NCI-H187 (cell line): Measurements from ENCODE around the gene MAML1.

ENCODE experiments used
- DNase-seq, 2 experiments: peaks; one replicate each; lab custom pipeline; 2025; lab: John Stamatoyannopoulos, UW

MAML1 gene

DNA sequence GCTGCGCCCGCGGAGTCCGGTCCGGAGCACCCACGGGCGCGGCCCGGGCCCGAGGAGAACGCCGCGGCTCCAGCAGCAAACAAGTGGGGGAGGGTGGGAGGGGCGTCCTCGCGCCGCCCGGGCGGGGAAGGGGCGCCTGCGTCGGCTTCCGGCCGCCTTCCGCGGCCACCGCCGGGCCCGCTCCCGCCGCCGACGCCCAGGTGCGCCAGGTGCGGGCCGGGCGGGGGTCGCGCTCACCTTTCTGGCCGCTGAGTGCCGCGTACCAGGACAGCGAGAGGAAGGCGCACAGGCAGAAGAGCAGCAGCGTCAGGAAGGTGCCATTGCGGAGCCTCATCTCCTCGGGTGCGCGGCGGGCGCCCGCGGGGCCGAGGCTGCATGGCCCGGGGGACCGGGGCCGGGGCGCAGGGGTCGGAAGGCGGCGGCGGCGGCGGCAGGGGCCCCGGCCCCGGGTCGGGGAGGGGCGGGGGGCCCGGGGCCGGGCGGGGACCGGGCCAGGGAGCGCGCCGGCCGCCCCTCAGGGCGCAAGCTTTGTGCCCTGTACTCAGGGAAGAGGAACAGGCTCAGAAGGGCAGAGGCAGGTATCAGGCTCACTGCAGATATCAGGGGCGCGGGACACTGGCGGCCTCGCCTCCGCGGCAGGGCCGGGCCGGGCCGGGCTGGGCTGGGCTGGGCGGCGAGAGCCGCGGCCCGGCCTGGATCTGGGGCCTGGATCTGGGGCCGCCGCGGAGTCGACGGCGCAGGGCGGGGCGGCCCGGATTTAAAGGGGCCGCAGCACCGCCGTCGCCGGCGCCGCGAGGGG lies 73.8 kb downstream of the MAML1 start, which contains the start of gene MGAT4B:
Gene MGAT4B, minus strand, starts transcription at position 617 of the 799 bp plus-strand sequence. Its CDS starts 283 bp downstream, at position 334.
- DNase-seq: peak; percentile 15 to 62

DNA sequence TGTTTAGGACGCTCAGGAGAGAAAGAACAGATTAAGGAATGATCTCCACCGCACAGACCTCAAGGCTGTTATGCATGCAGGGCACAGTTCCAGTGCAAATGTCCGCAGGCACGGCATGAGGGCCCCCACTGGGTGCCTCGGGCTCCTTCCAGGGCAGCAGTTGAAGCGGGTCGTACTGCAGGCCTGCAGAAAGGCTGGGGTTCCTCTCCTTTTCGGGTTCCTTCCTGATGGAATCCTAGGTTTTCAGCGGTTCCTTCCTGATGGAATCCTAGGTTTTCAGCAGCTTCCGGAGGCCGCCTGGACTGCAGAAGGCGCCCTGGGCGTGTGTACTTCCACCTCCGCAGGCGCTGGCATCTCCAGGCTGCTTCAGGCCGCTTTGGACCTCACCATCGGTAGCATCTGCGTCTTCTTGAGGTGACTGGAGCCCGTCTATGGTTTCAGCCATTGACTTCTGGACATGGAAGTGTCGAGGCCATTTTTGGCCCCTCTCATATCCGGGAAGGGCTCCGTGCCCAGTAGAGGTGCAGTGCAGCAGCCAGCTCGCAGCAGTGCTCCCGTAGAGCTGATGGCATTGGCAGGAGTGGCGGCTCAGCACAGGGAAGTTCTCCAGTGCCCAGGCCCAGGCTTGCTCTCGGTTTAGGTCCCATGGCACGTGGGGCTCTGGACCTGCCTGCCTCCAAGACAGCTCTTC lies 79.7 kb downstream of the MAML1 start:
- DNase-seq: no peak

DNA sequence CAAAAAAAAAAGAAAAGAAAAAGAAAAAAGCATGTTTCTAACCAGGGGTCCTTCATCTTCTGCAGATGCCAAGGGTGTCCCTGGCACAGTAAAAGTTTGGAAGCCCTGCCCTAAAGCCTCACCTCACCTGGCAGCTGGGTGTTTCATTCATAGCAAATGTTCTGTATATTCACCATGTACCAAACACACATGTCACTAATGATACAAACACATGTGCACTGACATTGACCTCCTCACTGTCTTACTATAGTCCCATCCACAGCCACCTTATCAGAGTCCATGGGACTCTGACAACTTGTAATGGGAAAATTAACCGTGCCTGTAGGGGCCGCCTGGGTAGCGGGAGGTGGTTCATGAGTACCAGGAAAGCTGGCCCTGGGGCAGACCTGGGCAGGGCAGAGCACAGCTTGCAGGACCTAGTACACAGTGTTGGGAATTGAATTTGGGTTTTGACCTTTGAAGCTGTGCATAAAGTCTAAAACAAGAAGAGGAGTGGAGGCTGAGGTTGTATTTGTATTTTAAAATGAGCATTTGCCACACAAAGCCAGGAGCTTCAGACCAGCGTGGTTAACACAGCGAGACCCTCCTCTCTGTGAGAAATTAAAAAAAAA lies 80.5 kb downstream of the MAML1 start:
- no peak for DNase-seq

DNA sequence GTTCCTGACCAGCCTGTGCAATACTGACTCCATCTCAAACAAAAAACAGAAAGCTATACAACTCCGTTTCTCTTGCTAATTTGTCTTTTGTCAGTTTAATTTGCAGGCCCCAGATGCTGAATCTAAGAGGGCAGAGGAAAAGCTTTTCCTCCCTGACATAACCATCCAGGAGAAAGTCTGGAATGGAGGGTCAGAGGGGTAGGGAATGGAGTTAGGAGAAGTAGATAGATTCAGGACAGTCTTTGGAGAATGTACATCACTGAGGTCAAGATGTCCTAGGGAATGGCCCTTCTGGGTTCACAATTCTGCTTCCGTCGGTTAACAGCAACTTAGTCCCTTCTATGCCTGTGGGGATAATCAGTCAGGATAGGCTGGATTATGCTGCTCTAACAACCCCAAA lies 81.5 kb downstream of the MAML1 start:
- no peak for DNase-seq

DNA sequence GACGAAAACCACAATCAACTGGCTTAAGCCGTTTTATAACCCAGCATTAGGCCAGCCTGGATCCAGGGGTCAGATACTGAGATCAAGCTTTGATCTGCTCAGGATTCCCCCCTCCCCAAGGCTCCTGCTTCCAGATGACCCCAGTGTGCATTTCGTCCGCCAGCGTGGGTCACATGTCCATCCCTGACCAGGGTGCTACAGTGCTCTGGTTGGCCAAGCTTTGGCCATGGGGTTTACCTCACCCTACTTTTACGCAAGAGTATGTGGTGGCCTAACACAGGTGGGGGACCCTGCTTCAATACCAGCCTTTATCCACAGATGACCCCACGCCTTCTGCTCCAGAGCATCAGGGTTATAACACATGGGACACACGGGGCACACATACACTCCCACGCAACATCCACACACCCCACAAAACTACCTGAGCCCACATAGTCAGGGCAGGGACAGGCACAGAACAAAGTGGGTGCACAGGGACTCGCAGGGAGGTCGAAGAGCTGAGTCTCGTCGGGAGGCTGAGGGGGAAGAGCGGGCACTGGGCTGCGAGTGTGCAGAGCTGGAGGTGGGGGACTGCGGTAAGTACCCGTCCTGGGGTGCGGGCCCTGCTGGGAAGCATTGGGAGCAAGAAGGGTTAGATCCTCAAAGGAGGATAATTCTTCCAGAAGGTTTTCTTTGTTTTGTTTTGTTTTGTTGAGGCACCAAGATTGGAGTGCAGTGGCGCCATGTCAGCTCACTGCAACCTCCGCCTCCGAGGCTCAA lies 83.0 kb downstream of the MAML1 start:
- no peak for DNase-seq

DNA sequence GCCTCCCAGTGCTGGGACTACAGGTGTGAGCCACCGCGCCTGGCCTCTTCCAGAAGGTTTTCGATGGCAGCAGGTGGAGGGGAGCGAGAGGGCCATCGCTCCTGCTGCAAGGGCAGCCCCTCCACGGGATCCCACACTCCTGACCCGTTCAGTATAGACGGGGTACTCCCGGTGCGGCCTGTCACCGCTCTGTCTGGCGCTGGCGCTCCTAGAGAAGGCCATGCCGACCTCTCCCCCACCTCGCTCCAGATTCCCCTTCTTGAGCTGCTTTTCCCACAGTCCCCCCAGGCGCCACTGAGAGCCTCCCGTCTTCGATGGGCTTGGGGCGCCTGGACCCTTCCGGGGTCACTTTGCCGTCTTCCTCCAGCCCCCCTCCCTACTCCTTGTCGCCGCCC lies 83.8 kb downstream of the MAML1 start:
- no peak for DNase-seq

DNA sequence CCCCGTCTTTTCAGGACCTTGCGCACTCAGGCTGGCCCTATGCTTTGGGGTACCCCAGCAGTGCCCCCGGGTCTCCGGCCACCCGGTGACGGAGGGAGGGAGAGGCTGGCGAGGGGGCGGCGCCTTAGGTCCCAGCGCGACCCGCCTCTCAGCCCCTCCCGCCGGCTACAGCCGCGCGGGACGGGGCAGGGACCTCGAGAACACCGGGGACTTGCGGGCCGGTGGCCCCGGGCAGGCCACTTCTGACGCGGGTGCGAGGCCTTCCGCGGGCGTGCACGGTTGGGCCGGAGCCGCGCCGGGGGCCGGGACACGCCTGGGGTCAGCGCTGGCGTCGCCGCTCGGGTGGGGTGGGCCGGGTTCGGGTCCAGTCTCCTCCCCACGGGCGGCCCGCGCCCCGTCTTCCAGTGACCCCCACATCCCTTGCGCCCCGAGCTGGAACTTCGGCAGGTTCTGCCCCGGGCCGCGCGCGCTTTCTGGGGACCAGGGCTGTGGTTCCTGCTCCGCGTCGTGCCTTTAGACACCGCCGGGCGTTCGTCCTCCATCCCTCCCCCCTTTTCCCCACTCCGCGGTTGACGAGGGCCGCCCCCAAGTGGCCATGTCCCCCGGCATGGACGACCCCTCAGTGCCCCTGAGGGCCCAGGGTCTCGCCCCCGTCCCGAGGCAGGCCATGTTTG lies 84.3 kb downstream of the MAML1 start:
- DNase-seq: no peak

DNA sequence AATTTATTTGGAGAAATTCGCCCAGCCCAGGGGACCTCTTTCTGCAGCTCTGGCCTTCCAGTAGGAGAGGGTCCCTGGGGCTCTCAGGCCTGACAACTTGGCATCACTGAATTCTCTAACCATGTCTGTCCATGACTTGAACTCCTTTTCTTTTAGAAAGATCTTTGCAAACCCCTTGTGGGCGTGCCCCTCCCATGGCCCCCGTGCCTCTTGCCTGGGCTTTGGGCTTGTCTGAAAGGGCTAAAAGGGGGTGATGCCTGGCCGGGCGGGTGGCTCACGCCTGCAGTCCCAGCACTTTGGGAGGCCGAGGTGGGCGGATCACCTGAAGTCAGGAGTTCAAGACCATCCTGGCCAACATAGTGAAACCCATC lies 84.8 kb downstream of the MAML1 start:
- DNase-seq: no peak

DNA sequence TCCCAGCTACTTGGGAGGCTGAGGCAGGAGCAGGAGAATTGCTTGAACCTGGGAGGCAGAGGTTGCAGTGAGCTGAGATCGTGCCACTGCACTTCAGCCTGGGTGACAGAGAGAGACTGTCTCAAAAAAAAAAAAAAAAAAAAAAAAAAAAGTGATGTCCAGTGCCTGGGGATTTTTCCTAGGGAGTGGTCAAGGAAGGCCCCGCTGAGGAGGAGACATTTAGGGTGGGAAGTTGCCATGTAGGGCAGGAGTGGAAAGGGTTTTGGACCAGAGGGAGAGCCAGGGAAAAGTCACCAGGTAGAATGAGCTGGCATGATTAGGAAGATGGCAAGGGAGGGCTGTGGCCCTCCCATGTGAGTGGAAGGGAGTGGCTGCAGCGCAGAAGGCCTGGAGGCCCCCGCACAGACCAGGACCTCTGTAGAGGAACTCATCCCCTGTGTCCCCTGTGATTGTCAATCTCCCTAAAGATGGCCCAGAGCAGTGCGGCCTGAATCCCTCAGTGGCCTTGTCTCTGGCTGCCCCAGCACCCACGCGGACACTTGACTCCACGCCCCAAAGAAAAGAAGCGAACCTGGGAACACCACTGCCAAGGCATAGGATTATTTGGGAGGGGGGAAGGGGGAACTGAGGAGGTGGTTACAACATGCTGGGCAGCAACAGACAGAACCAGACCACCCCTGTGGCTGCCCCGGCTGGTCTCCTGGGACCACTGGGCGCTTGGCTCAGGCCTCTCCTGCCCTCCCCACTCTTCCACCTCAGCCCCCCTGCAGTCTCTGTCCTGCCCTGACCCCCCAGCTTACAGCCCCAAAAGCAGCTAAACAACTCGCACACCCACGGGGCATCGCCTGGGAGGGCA lies 85.5 kb downstream of the MAML1 start:
- DNase-seq: no peak

DNA sequence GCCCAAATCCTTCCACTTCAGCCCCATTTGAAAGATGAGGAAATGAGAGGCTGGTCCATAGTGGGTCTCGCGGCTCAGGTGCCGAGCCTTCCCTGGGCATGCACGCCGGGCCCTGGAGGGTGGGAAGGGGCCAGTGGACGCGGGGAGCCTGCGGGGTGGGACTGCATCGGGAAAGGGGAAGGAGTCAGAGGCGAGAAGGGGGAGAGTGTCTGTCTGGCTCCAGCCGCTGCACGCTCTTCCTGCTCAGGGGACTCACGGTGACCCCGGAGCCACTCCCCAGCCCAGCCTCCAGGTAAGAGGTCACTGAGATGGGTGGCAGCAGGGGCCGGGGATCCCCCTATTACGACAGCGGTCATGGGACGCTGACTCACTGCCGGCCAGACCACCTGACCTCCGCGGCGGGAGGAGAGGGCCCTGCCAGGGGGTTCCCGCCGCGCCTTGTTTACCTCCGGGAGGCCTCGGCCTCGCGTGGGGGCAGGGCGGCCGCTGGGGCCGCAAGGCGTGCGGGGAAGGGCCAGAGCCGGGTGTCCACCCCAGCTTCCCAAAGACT lies 86.2 kb downstream of the MAML1 start:
- no peak for DNase-seq

DNA sequence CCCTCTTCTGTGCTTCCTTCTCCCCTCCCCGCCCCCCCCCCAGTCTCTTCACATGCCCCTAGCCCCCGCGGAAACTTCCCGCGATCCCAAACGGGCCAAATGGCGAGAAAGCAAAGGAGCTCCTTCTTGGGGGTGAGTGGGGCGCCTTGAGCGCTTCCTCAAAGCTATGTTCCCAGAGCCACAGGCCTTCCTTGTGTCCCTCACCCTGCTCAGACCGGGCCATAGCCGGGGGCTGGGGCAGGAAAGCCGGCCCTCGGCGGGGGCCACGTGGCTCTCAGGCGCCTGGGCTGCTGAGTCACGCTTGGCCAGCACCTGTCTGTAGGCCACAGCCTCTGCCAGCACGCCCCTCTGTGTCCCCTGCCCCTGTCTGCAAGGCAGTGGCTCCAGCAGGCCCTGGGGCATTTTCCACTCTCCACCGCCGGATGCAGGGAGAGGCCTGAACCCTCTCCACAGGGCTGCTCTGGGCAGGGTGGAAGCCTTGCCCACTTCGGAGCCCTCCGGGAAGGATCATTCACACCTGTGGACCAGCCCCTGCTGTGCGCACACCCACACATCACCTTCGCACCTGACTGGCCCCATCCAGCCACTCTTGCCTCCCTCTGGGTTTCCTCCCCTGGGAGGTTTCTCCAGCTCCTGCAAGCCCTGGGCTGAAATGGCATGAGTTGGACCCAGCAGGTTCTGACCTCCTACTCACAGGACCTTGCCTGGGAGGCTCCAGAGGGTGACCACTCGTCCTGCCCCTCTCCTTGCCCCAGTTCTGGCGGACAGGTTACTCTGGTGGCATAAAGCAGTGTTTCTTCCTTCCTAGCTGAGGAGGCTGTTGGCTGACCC lies 86.9 kb downstream of the MAML1 start:
- peak in 1 of 2 experiments; percentile 22 for DNase-seq

DNA sequence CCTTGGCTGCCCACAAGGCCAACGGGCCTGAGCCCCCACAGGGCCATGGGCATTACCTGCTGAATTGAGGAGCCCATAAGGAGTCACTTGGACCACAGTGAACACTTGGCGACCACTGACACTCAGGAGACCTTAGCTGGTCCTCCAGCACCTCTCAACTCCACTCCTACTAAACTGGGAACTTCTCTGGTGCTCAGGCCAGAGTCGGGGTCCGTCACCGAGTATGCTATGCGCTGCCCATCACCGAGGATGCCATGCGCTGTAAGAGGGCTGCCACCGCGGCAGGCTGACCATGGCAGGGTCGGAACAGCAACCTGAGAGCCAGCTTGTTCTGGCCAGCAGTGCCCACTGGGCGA lies 87.5 kb downstream of the MAML1 start:
- no peak for DNase-seq

DNA sequence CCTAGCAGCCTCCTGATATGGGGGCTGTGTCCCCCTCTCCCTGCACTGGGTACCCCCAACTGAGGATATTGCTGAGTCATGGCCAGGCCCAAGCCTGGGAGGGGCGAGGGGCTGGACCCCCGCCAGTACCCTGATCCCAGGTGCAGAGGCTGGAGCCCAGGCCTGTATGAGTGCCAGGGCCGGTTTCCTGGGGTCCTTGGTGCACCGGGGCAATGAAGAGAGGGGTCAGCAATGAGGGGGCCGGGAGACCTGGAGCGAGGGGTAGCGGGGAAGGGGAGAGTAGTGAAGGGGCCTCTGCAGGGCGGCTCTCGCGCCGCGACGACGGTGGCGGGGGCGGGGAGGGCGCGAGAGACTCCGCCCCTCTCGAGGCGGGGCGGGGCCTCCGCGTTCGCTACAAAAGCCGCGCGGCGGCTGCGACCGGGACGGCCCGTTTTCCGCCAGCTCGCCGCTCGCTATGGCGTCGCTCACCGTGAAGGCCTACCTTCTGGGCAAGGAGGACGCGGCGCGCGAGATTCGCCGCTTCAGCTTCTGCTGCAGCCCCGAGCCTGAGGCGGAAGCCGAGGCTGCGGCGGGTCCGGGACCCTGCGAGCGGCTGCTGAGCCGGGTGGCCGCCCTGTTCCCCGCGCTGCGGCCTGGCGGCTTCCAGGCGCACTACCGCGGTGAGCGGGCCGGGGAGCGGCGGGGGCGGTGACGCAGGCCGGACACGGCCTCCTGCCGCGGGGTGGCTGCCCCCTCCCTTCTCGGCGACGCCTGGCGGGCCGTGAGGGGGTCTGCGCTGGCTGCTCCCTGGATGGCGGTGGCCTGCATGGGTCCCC lies 88.1 kb downstream of the MAML1 start, which contains the start of gene SQSTM1:
Gene SQSTM1, plus strand, starts transcription at position 423 of the 815 bp plus-strand sequence. Its CDS starts 32 bp downstream, at position 455.
- DNase-seq: peak; percentile 44 to 66

DNA sequence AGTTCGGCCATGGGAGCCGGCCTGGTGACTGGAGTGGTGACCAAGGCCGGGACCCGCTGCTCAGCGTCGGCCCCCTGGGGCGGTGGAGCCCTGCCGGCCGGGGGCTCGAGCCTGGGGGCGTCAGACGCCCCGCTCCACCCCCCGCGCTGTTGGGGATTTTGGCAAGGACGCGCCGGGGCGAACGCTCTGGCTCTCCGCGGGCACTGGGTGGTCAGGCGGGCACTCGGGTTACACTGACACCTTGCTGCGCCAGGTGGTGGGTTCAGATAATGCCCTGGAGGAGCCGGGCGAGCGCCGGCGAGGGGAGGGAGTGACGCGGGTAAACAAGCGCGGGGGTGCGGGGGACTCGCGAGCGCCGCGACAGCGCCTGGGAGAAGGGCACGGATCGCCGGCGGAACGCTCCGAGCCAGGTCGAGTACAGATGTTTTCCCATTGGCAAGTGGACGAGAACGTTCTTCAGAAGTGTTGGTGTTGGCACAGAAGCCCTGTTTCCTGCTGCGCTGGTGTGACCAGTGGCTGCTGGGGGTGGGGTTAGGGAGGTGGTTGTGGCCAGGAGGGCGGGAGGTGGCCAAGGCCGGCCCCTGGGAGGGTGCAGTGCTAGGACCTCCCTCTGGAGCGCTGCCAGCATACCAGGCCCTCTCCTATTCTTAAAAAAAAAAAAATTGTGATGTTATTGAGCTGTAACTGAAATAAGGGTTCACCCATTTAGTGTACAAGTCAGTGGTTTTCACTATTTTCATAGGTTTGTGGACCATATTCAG lies 88.9 kb downstream of the MAML1 start:
- DNase-seq: peak; percentile 51 to 80

DNA sequence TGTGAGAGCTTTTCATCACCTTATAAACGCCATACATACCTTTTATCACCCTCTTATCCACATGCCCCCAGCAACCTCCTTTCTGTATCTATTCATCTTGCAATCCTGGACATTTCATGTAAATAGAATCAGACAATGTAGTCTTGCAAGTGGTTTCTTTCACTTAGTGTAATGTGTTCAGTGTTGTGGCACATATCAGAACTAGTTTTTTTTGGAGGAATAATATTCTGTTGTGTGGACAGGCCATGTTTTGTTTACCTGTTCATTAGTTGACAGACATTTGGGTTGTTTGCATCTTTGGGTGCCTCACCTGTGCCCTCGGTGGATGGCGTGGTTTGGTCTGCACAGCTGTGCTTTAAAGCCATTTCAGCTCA lies 89.4 kb downstream of the MAML1 start:
- no peak for DNase-seq

DNA sequence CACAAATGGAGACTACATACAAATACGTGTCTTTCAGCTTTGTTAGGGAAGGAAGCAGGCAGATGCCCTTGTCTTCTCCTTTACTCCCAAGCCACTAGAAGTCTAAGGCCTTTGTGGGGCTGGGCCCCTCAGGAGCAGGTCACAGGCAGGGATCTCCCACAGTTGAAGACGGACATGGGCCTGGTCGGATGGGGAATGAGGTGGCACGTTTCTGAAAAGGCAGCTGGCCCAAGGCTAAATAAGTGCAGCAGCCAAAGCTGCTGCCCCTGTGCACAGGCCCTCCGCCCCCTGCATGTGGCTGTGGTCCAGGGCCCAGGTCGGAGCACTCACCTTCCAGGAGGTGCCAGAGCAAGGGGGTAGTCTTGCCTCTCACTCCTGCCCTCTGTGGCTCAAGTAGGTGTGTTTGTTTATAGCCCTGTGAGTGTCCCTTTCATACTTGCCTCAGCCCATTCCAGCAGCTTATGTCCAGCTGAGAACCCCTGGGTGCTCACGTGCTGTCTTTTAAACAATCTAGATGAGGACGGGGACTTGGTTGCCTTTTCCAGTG lies 89.9 kb downstream of the MAML1 start:
- DNase-seq: no peak

DNA sequence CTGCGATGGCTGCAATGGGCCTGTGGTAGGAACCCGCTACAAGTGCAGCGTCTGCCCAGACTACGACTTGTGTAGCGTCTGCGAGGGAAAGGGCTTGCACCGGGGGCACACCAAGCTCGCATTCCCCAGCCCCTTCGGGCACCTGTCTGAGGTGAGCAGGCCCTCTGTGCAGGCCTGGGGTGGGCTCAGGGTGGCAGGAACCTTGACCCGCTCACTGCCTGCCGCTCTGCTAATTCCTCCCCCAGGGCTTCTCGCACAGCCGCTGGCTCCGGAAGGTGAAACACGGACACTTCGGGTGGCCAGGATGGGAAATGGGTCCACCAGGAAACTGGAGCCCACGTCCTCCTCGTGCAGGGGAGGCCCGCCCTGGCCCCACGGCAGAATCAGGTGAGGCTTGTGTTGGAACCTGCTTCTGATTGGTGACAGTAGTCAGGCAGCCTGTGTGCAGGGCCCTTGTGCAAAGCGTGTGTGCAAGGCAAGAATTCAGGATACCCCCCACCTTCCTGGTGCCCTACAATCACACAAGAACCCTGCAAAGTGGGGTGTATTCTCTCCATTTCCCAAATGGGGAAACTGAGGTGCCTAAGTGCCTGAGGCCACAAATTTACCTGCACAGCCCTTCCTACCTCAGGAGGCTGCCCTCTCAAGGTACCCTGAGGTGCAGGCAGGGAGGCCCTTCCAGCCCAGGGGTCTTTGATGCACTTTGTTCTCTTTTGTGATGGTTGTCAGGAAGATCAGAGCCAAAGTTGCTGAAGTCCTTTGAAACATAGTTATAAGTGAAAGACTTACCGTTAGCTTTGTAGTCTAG lies 91.5 kb downstream of the MAML1 start:
- no peak for DNase-seq
